ENCODE results near the gene TAOK1.

DNA sequence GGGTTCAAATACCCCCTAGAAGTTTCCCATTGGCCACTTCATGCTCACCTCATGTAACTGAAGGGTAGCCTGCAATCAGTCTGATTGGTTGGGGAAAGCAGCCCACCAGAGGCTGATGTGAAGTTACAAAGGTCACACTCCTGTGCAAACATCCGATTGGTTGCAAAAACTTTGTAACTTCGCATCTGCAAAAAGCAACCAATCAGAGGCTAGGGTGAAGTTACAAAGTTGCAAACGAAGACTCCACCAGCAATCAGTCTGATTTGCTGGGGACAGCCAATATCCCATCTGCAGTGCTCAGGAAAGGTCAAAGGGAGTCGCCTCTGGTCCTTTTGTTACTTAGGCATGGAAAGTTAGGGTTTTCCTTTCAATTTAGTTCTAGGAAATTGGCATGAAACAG lies 40.1 kb downstream of the TAOK1 start:
- TF ChIP-seq, protein P1, sequence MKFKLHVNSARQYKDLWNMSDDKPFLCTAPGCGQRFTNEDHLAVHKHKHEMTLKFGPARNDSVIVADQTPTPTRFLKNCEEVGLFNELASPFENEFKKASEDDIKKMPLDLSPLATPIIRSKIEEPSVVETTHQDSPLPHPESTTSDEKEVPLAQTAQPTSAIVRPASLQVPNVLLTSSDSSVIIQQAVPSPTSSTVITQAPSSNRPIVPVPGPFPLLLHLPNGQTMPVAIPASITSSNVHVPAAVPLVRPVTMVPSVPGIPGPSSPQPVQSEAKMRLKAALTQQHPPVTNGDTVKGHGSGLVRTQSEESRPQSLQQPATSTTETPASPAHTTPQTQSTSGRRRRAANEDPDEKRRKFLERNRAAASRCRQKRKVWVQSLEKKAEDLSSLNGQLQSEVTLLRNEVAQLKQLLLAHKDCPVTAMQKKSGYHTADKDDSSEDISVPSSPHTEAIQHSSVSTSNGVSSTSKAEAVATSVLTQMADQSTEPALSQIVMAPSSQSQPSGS (CRISPR knock-in tag; IDR thresholded peaks at IDR 0.05) = no peak
- TF ChIP-seq ZKSCAN1 (IDR thresholded peaks at IDR 0.05; ENCODE audit: low read length) = no peak
- TF ChIP-seq ZFX (CRISPR knock-in tag; IDR thresholded peaks at IDR 0.05; ENCODE audit: low read depth) = no peak
- TF ChIP-seq, protein P2, sequence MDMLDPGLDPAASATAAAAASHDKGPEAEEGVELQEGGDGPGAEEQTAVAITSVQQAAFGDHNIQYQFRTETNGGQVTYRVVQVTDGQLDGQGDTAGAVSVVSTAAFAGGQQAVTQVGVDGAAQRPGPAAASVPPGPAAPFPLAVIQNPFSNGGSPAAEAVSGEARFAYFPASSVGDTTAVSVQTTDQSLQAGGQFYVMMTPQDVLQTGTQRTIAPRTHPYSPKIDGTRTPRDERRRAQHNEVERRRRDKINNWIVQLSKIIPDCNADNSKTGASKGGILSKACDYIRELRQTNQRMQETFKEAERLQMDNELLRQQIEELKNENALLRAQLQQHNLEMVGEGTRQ (IDR thresholded peaks at IDR 0.05; ENCODE audit: low read depth, low read length) = no peak
- TF ChIP-seq, protein P2 (CRISPR knock-in tag; IDR thresholded peaks at IDR 0.05; ENCODE audit: borderline replicate concordance) = no peak
- TF ChIP-seq, protein P3, sequence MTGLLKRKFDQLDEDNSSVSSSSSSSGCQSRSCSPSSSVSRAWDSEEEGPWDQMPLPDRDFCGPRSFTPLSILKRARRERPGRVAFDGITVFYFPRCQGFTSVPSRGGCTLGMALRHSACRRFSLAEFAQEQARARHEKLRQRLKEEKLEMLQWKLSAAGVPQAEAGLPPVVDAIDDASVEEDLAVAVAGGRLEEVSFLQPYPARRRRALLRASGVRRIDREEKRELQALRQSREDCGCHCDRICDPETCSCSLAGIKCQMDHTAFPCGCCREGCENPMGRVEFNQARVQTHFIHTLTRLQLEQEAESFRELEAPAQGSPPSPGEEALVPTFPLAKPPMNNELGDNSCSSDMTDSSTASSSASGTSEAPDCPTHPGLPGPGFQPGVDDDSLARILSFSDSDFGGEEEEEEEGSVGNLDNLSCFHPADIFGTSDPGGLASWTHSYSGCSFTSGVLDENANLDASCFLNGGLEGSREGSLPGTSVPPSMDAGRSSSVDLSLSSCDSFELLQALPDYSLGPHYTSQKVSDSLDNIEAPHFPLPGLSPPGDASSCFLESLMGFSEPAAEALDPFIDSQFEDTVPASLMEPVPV (CRISPR knock-in tag; IDR thresholded peaks at IDR 0.05) = no peak
- no peak for TF ChIP-seq ADNP (CRISPR knock-in tag; IDR thresholded peaks at IDR 0.05)
- TF ChIP-seq, protein P4, sequence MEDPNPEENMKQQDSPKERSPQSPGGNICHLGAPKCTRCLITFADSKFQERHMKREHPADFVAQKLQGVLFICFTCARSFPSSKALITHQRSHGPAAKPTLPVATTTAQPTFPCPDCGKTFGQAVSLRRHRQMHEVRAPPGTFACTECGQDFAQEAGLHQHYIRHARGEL (CRISPR knock-in tag; IDR thresholded peaks at IDR 0.05) = no peak
- TF ChIP-seq SNAI1 (CRISPR knock-in tag; IDR thresholded peaks at IDR 0.05; ENCODE audit: borderline replicate concordance) = no peak
- TF ChIP-seq, protein P5, sequence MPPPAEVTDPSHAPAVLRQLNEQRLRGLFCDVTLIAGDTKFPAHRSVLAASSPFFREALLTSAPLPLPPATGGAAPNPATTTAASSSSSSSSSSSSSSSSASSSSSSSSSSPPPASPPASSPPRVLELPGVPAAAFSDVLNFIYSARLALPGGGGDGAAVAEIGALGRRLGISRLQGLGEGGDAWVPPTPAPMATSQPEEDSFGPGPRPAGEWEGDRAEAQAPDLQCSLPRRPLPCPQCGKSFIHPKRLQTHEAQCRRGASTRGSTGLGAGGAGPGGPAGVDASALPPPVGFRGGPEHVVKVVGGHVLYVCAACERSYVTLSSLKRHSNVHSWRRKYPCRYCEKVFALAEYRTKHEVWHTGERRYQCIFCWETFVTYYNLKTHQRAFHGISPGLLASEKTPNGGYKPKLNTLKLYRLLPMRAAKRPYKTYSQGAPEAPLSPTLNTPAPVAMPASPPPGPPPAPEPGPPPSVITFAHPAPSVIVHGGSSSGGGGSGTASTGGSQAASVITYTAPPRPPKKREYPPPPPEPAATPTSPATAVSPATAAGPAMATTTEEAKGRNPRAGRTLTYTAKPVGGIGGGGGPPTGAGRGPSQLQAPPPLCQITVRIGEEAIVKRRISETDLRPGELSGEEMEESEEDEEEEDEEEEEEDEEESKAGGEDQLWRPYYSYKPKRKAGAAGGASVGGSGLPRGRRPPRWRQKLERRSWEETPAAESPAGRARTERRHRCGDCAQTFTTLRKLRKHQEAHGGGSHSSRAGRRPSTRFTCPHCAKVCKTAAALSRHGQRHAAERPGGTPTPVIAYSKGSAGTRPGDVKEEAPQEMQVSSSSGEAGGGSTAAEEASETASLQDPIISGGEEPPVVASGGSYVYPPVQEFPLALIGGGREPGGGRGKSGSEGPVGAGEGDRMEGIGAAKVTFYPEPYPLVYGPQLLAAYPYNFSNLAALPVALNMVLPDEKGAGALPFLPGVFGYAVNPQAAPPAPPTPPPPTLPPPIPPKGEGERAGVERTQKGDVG (CRISPR knock-in tag; IDR thresholded peaks at IDR 0.05; ENCODE audit: borderline replicate concordance) = no peak
- no peak for TF ChIP-seq RNF2 (conservative IDR thresholded peaks at IDR 0.05; ENCODE audit: low read depth)
- TF ChIP-seq, protein P6, sequence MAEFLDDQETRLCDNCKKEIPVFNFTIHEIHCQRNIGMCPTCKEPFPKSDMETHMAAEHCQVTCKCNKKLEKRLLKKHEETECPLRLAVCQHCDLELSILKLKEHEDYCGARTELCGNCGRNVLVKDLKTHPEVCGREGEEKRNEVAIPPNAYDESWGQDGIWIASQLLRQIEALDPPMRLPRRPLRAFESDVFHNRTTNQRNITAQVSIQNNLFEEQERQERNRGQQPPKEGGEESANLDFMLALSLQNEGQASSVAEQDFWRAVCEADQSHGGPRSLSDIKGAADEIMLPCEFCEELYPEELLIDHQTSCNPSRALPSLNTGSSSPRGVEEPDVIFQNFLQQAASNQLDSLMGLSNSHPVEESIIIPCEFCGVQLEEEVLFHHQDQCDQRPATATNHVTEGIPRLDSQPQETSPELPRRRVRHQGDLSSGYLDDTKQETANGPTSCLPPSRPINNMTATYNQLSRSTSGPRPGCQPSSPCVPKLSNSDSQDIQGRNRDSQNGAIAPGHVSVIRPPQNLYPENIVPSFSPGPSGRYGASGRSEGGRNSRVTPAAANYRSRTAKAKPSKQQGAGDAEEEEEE (CRISPR knock-in tag; IDR thresholded peaks at IDR 0.05; ENCODE audit: borderline replicate concordance) = no peak
- TF ChIP-seq, protein P7, sequence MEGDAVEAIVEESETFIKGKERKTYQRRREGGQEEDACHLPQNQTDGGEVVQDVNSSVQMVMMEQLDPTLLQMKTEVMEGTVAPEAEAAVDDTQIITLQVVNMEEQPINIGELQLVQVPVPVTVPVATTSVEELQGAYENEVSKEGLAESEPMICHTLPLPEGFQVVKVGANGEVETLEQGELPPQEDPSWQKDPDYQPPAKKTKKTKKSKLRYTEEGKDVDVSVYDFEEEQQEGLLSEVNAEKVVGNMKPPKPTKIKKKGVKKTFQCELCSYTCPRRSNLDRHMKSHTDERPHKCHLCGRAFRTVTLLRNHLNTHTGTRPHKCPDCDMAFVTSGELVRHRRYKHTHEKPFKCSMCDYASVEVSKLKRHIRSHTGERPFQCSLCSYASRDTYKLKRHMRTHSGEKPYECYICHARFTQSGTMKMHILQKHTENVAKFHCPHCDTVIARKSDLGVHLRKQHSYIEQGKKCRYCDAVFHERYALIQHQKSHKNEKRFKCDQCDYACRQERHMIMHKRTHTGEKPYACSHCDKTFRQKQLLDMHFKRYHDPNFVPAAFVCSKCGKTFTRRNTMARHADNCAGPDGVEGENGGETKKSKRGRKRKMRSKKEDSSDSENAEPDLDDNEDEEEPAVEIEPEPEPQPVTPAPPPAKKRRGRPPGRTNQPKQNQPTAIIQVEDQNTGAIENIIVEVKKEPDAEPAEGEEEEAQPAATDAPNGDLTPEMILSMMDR (CRISPR knock-in tag; IDR thresholded peaks at IDR 0.05) = no peak

Data from HepG2 (cell line).